Fibroblast of skin of left biceps (primary cell): ENCODE data around the gene GGT6.

Source experiments
- DNase-seq, 2 experiments: peaks; one replicate each; pipeline ENCODE4 v3.0.0-alpha.2; 2013; ENCODE audit warnings: low read depth in 2 of 2

The GGT6 gene

GRCh38 chr17:4551796-4552525 is 8.4 kb downstream of the GGT6 start:
- DNase-seq, result no peak

- no peak for DNase-seq
Observed at GRCh38 chr17:4551141-4551540, 9.2 kb downstream of the GGT6 start.

- DNase-seq, result no peak
Observed at GRCh38 chr17:4550534-4551039, 9.8 kb downstream of the GGT6 start.

GRCh38 chr17:4549781-4550533 is 10.4 kb downstream of the GGT6 start:
- DNase-seq, result no peak

GRCh38 chr17:4548721-4549531 is 11.5 kb downstream of the GGT6 start:
- no peak for DNase-seq

GRCh38 chr17:4548061-4548461 is 12.3 kb downstream of the GGT6 start:
- no peak for DNase-seq

- no peak for DNase-seq
Observed at GRCh38 chr17:4547118-4547906, 13.1 kb downstream of the GGT6 start.

GRCh38 chr17:4545217-4545951 is 15.0 kb downstream of the GGT6 start:
- no peak for DNase-seq

GRCh38 chr17:4544951-4545216 is 15.5 kb downstream of the GGT6 start:
- no peak for DNase-seq

GRCh38 chr17:4544135-4544950 is 16.0 kb downstream of the GGT6 start:
- no peak for DNase-seq

GRCh38 chr17:4543557-4544026 is 16.8 kb downstream of the GGT6 start:
- no peak for DNase-seq

GRCh38 chr17:4542726-4543191 is 17.6 kb downstream of the GGT6 start:
- no peak for DNase-seq

- no peak for DNase-seq
Observed at GRCh38 chr17:4542003-4542725, 18.2 kb downstream of the GGT6 start.

- DNase-seq, result no peak
Observed at GRCh38 chr17:4541328-4542002, 18.9 kb downstream of the GGT6 start.

GRCh38 chr17:4540687-4541327 is 19.6 kb downstream of the GGT6 start:
- no peak for DNase-seq

- DNase-seq, result no peak
Observed at GRCh38 chr17:4540224-4540651, 20.1 kb downstream of the GGT6 start.

GRCh38 chr17:4539576-4540223 is 20.7 kb downstream of the GGT6 start:
- no peak for DNase-seq

- DNase-seq, result no peak
Observed at GRCh38 chr17:4539025-4539424, 21.4 kb downstream of the GGT6 start.
